Measurements from ENCODE around the gene COL9A3.
A peak's percentile ranks its signal among the peaks of the same experiment; 100 is the strongest.
"Not testable (repeated sequence)": the region's sequence is repeated elsewhere in the genome, so short reads cannot be mapped to it uniquely, and the experiment has no call there.

Gene COL9A3

GRCh38 chr20:62859721-62860120 lies 42.9 kb downstream of the COL9A3 start:
- Mint-ChIP-seq H3K27ac (no peak overlapping the region), H3K27me3 (peaks cover 31% of the 10 kb centered on the region), H3K36me3 (peaks cover 12% of the 10 kb centered on the region), H3K4me3 (peak overlapping the region; percentile 48), H3K9me3 (no peaks in the 10 kb centered on the region), H3K4me1 (peaks cover 26% of the 10 kb centered on the region)
- DNase-seq: no peak
- CTCF ChIA-PET: interaction anchor here (2.1 kb wide), 1 partner anchor 11 kb away, joined by 5 read pairs; no protein-coding TSS in a partner anchor

GRCh38 chr20:62860391-62860923 lies 43.6 kb downstream of the COL9A3 start:
- Mint-ChIP-seq H3K27ac (no peak overlapping the region), H3K9me3 (no peaks in the 10 kb centered on the region), H3K4me1 (peaks cover 26% of the 10 kb centered on the region), H3K27me3 (peaks cover 31% of the 10 kb centered on the region), H3K4me3 (peak overlapping the region; percentile 48), H3K36me3 (peaks cover 11% of the 10 kb centered on the region)
- DNase-seq: no peak
- CTCF ChIA-PET: interaction anchor here (2.1 kb wide), 1 partner anchor 11 kb away, joined by 5 read pairs; no protein-coding TSS in a partner anchor

GRCh38 chr20:62860924-62861691 lies 44.3 kb downstream of the COL9A3 start:
- CTCF ChIA-PET: interaction anchor here (0.7 to 1.0 kb wide), 2 partner anchors 89 to 148 kb away, joined by 3 read pairs; no protein-coding TSS in a partner anchor
- H3K27ac Mint-ChIP-seq: no peak overlapping the region
- DNase-seq: peak; percentile 60
- H3K27me3 Mint-ChIP-seq: peaks cover 31% of the 10 kb centered on the region
- no peaks in the 10 kb centered on the region for H3K9me3 Mint-ChIP-seq
- H3K36me3 Mint-ChIP-seq: peaks cover 11% of the 10 kb centered on the region
- peak overlapping the region; percentile 60 for H3K4me3 Mint-ChIP-seq
- H3K4me1 Mint-ChIP-seq: peaks cover 26% of the 10 kb centered on the region

- H3K4me3 Mint-ChIP-seq: peak within 1 kb of the TSS; percentile 62
- peaks cover 35% of the 10 kb centered on the region for H3K27me3 Mint-ChIP-seq
- CTCF ChIA-PET: interaction anchor here (0.7 to 1.0 kb wide), 2 partner anchors 88 to 147 kb away, joined by 3 read pairs; no protein-coding TSS in a partner anchor
- no peak within 1 kb of the TSS for H3K27ac Mint-ChIP-seq
- DNase-seq: peak; percentile 91
- peaks cover 11% of the 10 kb centered on the region for H3K36me3 Mint-ChIP-seq
- no peaks in the 10 kb centered on the region for H3K9me3 Mint-ChIP-seq
- peaks cover 26% of the 10 kb centered on the region for H3K4me1 Mint-ChIP-seq
Measured at GRCh38 chr20:62861726-62862336, 45.0 kb downstream of the COL9A3 start, which contains the start of gene TCFL5. TCFL5 (minus strand) TSS chr20:62861822; CDS start chr20:62861670, 152 bp downstream.

- DNase-seq: no peak
- Mint-ChIP-seq H3K27me3 (peaks cover 45% of the 10 kb centered on the region), H3K36me3 (no peaks in the 10 kb centered on the region), H3K4me1 (peaks cover 20% of the 10 kb centered on the region), H3K9me3 (no peaks in the 10 kb centered on the region), H3K4me3 (no peak overlapping the region), H3K27ac (no peak overlapping the region)
- CTCF ChIA-PET: no interaction called here
Measured at GRCh38 chr20:62864207-62864606, 47.4 kb downstream of the COL9A3 start.

GRCh38 chr20:62872184-62872847 lies 55.5 kb downstream of the COL9A3 start:
- Mint-ChIP-seq H3K27me3 (peaks cover 41% of the 10 kb centered on the region), H3K9me3 (no peaks in the 10 kb centered on the region), H3K27ac (no peak overlapping the region), H3K4me3 (no peak overlapping the region), H3K36me3 (no peaks in the 10 kb centered on the region), H3K4me1 (peaks cover 21% of the 10 kb centered on the region)
- CTCF ChIA-PET: interaction anchor here (1.6 kb wide), 1 partner anchor 100 kb away, joined by 5 read pairs; no protein-coding TSS in a partner anchor
- no peak for DNase-seq

DNA sequence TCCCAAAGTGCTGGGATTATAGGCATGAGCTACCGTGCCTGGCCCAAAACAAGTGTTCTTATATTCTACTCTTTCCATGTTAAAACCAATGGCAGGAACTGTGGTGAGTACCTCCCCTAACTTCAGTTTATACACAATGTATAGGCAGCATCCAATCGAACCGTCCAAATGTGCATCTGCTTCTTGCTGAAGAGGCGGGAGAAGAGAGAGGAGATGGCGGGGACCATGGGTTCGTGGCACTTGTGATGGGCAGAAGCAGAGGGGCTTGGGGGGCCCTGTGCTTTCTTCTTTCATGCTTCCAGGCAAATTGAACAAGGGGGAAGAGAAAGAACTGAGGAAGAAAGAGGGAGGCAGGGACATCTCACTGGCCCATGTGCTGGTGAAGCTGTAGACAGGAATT lies 56.0 kb downstream of the COL9A3 start:
- Mint-ChIP-seq H3K4me3 (no peak overlapping the region), H3K9me3 (no peaks in the 10 kb centered on the region), H3K36me3 (no peaks in the 10 kb centered on the region), H3K4me1 (peaks cover 21% of the 10 kb centered on the region), H3K27ac (no peak overlapping the region), H3K27me3 (peaks cover 38% of the 10 kb centered on the region)
- CTCF ChIA-PET: interaction anchor here (0.7 to 1.6 kb wide), 2 partner anchors 47 to 100 kb away, joined by 3 to 5 read pairs; no protein-coding TSS in a partner anchor
- no peak for DNase-seq

DNA sequence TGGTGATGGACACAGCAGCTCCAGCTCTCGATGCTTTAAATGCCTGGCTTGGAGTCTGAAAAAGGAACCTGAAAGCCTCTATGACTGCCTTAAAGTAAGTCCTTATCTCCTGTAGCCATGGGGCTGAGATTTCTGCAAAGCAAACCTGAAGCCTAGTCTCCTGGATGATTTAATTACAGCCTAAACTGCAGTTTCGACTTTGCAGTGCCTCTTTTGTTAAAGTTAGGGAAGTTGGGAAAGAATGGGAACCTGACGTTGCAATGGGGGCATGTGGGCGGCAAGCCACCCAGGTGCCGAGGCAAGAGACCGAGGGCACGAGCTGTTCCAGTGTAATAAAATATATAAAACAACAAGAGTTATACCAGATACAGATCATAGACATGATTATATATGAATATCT lies 56.4 kb downstream of the COL9A3 start:
- Mint-ChIP-seq H3K4me3 (no peak overlapping the region), H3K9me3 (no peaks in the 10 kb centered on the region), H3K27me3 (peaks cover 35% of the 10 kb centered on the region), H3K4me1 (peaks cover 23% of the 10 kb centered on the region), H3K36me3 (peaks cover 2% of the 10 kb centered on the region), H3K27ac (no peak overlapping the region)
- DNase-seq: no peak
- CTCF ChIA-PET: interaction anchor here (0.7 to 1.6 kb wide), 4 partner anchors 47 to 139 kb away, joined by 3 to 5 read pairs (median 4); no protein-coding TSS in a partner anchor

- not testable (repeated sequence) for H3K27ac Mint-ChIP-seq, H3K36me3 Mint-ChIP-seq, H3K4me3 Mint-ChIP-seq, H3K9me3 Mint-ChIP-seq
- CTCF ChIA-PET: interaction anchor here (0.7 to 1.6 kb wide), 5 partner anchors 20 to 138 kb away, joined by 3 to 5 read pairs (median 3); no protein-coding TSS in a partner anchor
- Mint-ChIP-seq H3K27me3 (peaks cover 35% of the 10 kb centered on the region), H3K4me1 (peaks cover 23% of the 10 kb centered on the region)
- peak; percentile 52 for DNase-seq
Measured at GRCh38 chr20:62873681-62874031, 56.8 kb downstream of the COL9A3 start.

GRCh38 chr20:62874964-62875344 lies 58.1 kb downstream of the COL9A3 start:
- H3K4me3 Mint-ChIP-seq: no peak overlapping the region
- CTCF ChIA-PET: interaction anchor here (1.0 to 1.5 kb wide), 2 partner anchors 19 to 95 kb away, joined by 3 read pairs; no protein-coding TSS in a partner anchor
- no peaks in the 10 kb centered on the region for H3K9me3 Mint-ChIP-seq
- H3K27me3 Mint-ChIP-seq: peaks cover 35% of the 10 kb centered on the region
- no peak overlapping the region for H3K27ac Mint-ChIP-seq
- DNase-seq: no peak
- peaks cover 3% of the 10 kb centered on the region for H3K36me3 Mint-ChIP-seq
- peaks cover 23% of the 10 kb centered on the region for H3K4me1 Mint-ChIP-seq

DNA sequence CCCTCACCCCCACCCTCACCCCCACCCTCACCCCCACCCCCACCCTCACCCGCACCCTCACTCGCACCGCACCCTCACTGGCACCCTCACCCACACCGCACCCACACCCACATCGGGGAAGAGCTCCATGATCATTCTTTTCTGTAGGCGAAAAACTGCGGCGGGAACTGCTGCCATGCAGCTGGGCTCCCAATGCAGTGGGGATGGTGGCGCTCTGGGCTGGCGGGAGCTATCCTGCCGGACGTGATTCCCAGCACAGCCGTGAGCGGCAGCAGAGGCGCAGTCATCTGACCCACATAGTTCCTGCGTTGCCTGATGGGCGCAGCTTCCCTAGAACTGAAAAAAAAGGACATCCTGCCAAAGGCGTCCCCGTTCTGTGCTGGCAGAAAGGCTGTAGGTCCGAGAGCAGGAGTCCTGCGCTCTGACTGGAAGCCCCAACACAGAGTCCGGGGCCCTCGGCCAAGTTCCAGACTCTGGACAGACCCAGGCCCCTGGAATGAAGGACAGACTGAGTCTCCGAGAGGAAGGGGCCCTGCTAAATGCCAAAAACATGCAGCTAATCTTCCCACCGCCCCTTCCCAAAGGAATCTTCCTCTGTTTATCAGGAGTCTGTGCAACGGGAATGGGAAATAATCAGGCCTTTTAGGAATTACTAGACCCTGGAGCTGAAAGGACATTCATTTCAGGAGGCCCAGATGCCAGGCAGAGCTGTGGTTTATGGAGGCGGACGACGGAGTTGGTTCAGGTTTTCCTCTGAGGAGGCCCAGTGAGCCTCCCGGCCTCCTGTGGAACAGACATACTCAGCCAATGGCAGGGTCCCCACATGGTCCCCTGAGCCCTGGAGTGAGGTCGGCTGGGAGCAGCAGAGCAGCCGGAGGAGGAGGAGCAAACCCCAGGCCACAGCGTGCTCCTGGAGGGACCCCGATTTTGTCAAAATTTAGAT lies 58.8 kb downstream of the COL9A3 start:
- no peak overlapping the region for H3K27ac Mint-ChIP-seq
- peaks cover 3% of the 10 kb centered on the region for H3K36me3 Mint-ChIP-seq
- H3K4me1 Mint-ChIP-seq: peaks cover 23% of the 10 kb centered on the region
- no peak overlapping the region for H3K4me3 Mint-ChIP-seq
- peaks cover 27% of the 10 kb centered on the region for H3K27me3 Mint-ChIP-seq
- DNase-seq: no peak
- CTCF ChIA-PET: no interaction called here
- no peaks in the 10 kb centered on the region for H3K9me3 Mint-ChIP-seq

DNA sequence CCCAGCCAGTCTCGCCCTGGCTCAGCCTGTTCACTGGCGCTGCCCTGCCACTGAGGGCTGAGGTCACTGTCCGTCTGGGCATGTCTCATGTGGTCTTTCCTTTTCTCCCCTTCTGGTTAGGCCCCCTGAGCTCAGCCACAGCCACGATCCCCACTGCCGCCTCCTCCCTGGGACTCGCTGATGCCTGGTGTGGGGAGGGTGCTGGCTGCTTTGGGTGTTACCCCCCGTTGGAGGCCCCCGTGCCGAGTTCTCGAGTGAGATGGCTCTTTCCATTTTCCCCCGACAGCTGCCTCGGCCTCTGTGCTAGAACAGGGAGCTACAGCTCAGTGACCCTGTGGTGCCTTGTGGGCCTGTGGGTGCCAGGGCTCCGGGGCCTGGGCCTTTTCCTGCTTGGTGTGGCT lies 59.7 kb downstream of the COL9A3 start:
- Mint-ChIP-seq H3K4me3 (no peak overlapping the region), H3K36me3 (peaks cover 5% of the 10 kb centered on the region), H3K9me3 (no peaks in the 10 kb centered on the region), H3K27ac (peak overlapping the region; percentile 75), H3K4me1 (peaks cover 23% of the 10 kb centered on the region), H3K27me3 (peaks cover 28% of the 10 kb centered on the region)
- CTCF ChIA-PET: interaction anchor here (0.8 kb wide), 1 partner anchor 132 kb away, joined by 3 read pairs; no protein-coding TSS in a partner anchor
- DNase-seq: no peak
